Measurements from ENCODE around the gene LONRF3. TPM values are rescaled to one million over a fixed set of nuclear protein-coding genes. Genes with fewer than 3 reads are reported as not detected.

Gene LONRF3
- total RNA-seq, 1 experiment from 2014 or later: 13.1 TPM

DNA sequence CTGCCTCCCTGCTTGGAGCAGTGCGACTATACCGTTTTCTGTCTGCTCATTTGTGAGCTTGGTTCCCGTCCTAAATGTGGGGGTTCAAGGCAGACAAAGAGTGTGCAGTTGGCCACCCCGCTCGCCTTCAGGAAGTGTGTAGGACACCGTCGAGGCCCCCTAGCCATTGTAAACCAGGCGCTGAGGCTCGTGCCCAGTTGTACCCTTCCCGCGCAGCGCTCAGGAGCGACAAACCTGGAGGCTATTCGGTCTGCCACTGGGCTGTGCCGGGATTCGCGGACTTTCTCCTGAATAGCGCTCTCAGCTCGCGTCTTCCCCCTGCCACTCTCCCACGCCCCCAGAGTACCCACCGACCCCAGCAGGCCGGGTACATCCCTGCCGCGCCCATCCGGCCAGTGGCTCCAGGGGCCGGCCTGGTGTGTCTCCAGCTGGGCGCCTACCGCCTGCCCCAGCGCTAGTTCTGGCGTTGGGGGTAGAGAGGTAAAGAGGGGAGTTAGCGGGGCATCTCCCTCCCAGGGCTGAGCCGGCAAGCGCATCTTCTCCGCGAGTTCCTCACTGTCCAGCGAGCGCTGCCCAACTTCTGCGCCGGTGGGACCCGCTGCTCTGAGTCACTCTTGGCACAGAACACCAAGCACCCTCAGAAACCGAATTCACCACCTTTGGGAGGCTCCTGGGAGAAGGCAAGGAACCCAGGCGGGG lies 880 bp upstream of the LONRF3 start:
- no TSS peak for BruUV-seq (replicated peaks)
- Histone ChIP-seq H3K9me3 (ENCODE audit: control insufficient read depth, insufficient read depth, low read depth, low read length) (no peaks in the 10 kb centered on the region), H3K36me3 (ENCODE audit: control insufficient read depth, insufficient read depth, low read length) (no peaks in the 10 kb centered on the region), H3K27me3 (ENCODE audit: control insufficient read depth, insufficient read depth, low read length) (peaks cover 9% of the 10 kb centered on the region), H3K27ac (ENCODE audit: low read length) (peak overlapping the region; percentile 72), H3K4me1 (ENCODE audit: control insufficient read depth, insufficient read depth, low read length) (peaks cover 8% of the 10 kb centered on the region), H3K4me3 (ENCODE audit: low read depth in 2 of 2, low read length in 2 of 2) (peak overlapping the region; percentile 63 to 76)
- intact Hi-C loops (cut with micrococcal nuclease; ENCODE audit: unreplicated experiment): no loop called here
- ChIA-PET POLR2A (interaction anchor here (0.6 kb wide), 1 partner anchor 52 kb away, joined by 3 read pairs; no protein-coding TSS in a partner anchor), CTCF (interaction anchor here (0.6 kb wide), 1 partner anchor 378 kb away, joined by 4 read pairs; no protein-coding TSS in a partner anchor)
- DNase-seq (ENCODE audit: low read depth, low spot score): no peak
- no peak for ATAC-seq
- in situ Hi-C loops (cut with HindIII; ENCODE audit: low pct_unique_long_range_greater_than_20kb, low sequenced_read_pairs): no loop called here
- TF ChIP-seq SIN3A (IDR thresholded peaks at IDR 0.05; ENCODE audit: borderline replicate concordance, insufficient read depth, low read depth, low read length) (no peak), POLR2AphosphoS5 (IDR thresholded peaks at IDR 0.05; ENCODE audit: low read depth, low read length) (no peak), TCF7L2 (IDR thresholded peaks at IDR 0.05; ENCODE audit: low read depth, low read length) (no peak)
- TF ChIP-seq, protein P1, sequence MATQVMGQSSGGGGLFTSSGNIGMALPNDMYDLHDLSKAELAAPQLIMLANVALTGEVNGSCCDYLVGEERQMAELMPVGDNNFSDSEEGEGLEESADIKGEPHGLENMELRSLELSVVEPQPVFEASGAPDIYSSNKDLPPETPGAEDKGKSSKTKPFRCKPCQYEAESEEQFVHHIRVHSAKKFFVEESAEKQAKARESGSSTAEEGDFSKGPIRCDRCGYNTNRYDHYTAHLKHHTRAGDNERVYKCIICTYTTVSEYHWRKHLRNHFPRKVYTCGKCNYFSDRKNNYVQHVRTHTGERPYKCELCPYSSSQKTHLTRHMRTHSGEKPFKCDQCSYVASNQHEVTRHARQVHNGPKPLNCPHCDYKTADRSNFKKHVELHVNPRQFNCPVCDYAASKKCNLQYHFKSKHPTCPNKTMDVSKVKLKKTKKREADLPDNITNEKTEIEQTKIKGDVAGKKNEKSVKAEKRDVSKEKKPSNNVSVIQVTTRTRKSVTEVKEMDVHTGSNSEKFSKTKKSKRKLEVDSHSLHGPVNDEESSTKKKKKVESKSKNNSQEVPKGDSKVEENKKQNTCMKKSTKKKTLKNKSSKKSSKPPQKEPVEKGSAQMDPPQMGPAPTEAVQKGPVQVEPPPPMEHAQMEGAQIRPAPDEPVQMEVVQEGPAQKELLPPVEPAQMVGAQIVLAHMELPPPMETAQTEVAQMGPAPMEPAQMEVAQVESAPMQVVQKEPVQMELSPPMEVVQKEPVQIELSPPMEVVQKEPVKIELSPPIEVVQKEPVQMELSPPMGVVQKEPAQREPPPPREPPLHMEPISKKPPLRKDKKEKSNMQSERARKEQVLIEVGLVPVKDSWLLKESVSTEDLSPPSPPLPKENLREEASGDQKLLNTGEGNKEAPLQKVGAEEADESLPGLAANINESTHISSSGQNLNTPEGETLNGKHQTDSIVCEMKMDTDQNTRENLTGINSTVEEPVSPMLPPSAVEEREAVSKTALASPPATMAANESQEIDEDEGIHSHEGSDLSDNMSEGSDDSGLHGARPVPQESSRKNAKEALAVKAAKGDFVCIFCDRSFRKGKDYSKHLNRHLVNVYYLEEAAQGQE (IDR thresholded peaks at IDR 0.05; ENCODE audit: insufficient read depth in 1 of 2, low read depth in 2 of 2, low read length in 1 of 2): no peak
- TF ChIP-seq, protein P2, sequence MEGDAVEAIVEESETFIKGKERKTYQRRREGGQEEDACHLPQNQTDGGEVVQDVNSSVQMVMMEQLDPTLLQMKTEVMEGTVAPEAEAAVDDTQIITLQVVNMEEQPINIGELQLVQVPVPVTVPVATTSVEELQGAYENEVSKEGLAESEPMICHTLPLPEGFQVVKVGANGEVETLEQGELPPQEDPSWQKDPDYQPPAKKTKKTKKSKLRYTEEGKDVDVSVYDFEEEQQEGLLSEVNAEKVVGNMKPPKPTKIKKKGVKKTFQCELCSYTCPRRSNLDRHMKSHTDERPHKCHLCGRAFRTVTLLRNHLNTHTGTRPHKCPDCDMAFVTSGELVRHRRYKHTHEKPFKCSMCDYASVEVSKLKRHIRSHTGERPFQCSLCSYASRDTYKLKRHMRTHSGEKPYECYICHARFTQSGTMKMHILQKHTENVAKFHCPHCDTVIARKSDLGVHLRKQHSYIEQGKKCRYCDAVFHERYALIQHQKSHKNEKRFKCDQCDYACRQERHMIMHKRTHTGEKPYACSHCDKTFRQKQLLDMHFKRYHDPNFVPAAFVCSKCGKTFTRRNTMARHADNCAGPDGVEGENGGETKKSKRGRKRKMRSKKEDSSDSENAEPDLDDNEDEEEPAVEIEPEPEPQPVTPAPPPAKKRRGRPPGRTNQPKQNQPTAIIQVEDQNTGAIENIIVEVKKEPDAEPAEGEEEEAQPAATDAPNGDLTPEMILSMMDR (IDR thresholded peaks at IDR 0.05): no peak

DNA sequence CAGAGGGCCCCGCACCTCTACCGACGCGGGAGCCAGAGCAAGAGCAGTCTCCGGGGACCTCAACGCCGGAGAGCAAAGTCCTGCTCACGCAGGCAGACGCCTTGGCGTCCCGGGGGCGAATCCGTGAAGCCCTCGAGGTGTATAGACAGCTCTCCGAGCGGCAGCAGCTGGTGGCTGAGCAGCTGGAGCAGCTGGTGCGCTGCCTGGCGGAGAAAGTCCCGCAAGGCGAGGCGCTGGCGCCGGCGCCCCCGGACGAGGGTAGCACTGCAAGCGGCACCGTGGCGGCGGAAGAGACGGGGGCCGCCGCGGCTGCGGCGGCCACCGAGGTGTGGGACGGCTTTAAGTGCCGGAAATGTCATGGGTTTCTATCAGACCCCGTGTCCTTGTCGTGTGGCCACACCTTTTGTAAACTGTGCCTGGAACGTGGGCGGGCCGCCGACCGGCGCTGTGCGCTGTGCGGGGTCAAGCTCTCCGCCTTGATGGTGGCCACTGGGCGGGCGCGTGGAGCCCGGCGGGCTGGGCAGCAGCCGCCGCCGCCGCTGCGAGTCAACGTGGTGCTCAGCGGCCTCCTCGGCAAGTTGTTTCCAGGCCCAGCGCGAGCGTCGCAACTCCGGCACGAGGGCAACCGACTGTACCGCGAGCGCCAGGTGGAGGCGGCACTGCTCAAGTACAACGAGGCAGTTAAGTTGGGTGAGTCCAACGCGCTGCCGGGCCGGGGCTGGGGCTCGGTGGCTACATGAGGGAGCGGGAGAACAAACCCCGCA lies 672 bp downstream of the LONRF3 start:
- Histone ChIP-seq H3K9me3 (ENCODE audit: control insufficient read depth, insufficient read depth, low read depth, low read length) (no peaks in the 10 kb centered on the region), H3K36me3 (ENCODE audit: control insufficient read depth, insufficient read depth, low read length) (no peaks in the 10 kb centered on the region), H3K4me3 (ENCODE audit: low read depth in 2 of 2, low read length in 2 of 2) (peak overlapping the region; percentile 63 to 76), H3K4me1 (ENCODE audit: control insufficient read depth, insufficient read depth, low read length) (peaks cover 8% of the 10 kb centered on the region), H3K27me3 (ENCODE audit: control insufficient read depth, insufficient read depth, low read length) (peaks cover 9% of the 10 kb centered on the region), H3K27ac (ENCODE audit: low read length) (peak overlapping the region; percentile 72)
- in situ Hi-C loops (cut with HindIII; ENCODE audit: low pct_unique_long_range_greater_than_20kb, low sequenced_read_pairs): no loop called here
- TF ChIP-seq POLR2AphosphoS5 (IDR thresholded peaks at IDR 0.05; ENCODE audit: low read depth, low read length): no peak; the same call in 1 of the 2 replicates
- TF ChIP-seq SIN3A (IDR thresholded peaks at IDR 0.05; ENCODE audit: borderline replicate concordance, insufficient read depth, low read depth, low read length): 0 out of 2 replicates have a peak, but pooled peaks have one; percentile 18
- TF ChIP-seq TCF7L2 (IDR thresholded peaks at IDR 0.05; ENCODE audit: low read depth, low read length): no peak
- TF ChIP-seq, protein P1 (IDR thresholded peaks at IDR 0.05; ENCODE audit: insufficient read depth in 1 of 2, low read depth in 2 of 2, low read length in 1 of 2): no peak
- TF ChIP-seq, protein P2 (IDR thresholded peaks at IDR 0.05): peak; percentile 24; the same call in 1 of the 2 replicates
- intact Hi-C loops (cut with micrococcal nuclease; ENCODE audit: unreplicated experiment): no loop called here
- BruUV-seq (replicated peaks): no TSS peak
- ATAC-seq (peak; percentile 60), DNase-seq (ENCODE audit: low read depth, low spot score) (no peak)
- ChIA-PET CTCF (interaction anchor here (0.9 kb wide), 1 partner anchor 14 kb away, joined by 3 read pairs; no protein-coding TSS in a partner anchor), POLR2A (interaction anchor here (0.7 kb wide), 1 partner anchor 320 kb away, joined by 4 read pairs; no protein-coding TSS in a partner anchor)
